ENCODE results near the gene HTRA2. TPM values are rescaled to one million over a fixed set of nuclear protein-coding genes. Genes with fewer than 3 reads are reported as not detected.
A peak's percentile ranks its signal among the peaks of the same experiment; 100 is the strongest.

HTRA2 gene
- total RNA-seq, 1 donor from 2014 or later = 31.4 TPM

- DNase-seq (peak; percentile 88), ATAC-seq (peak; percentile 92)
- H3K9me3 ChIP-seq = no peaks in the 10 kb centered on the region
- peaks cover 19% of the 10 kb centered on the region for H3K4me1 ChIP-seq
- peak overlapping the region; percentile 73 for H3K4me3 ChIP-seq
- H3K27me3 ChIP-seq = no peaks in the 10 kb centered on the region
- no peaks in the 10 kb centered on the region for H3K36me3 ChIP-seq
- peak overlapping the region; percentile 78 for H3K27ac ChIP-seq
- TF ChIP-seq CTCF (IDR thresholded peaks at IDR 0.05) = no peak
- intact Hi-C loops (cut with DNase I) = no loop called here
Observed at GRCh38 chr2:74548900-74549826, 19.4 kb downstream of the HTRA2 start.

- no peaks in the 10 kb centered on the region for H3K27me3 ChIP-seq
- no peaks in the 10 kb centered on the region for H3K9me3 ChIP-seq
- intact Hi-C loops (cut with DNase I) = no loop called here
- peaks cover 19% of the 10 kb centered on the region for H3K4me1 ChIP-seq
- H3K27ac ChIP-seq = no peak overlapping the region
- DNase-seq (no peak), ATAC-seq (no peak)
- TF ChIP-seq CTCF (IDR thresholded peaks at IDR 0.05) = no peak
- H3K4me3 ChIP-seq = no peak overlapping the region
- H3K36me3 ChIP-seq = no peaks in the 10 kb centered on the region
Observed at GRCh38 chr2:74550231-74550630, 20.5 kb downstream of the HTRA2 start.

DNA sequence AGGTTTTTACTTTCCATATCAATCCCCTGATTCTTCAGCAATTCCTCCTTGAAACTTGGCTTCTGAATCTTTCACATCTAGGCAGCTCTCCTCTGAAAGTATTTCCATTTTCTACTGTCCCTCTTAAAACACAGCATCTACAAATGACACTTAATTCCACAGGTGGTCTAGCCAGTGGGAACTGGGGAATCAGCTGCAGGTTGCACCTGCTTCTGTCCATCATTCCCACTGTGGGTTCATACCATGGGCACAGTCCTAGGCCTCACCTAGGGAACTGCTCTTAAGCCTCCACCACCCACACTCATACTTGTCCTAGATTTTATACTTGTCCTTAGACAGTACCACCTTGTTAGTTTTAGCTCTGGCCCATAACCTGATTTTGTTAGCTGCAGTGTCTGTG is 21.8 kb downstream of the HTRA2 start:
- Histone ChIP-seq H3K27me3 (no peaks in the 10 kb centered on the region), H3K9me3 (no peaks in the 10 kb centered on the region), H3K27ac (no peak overlapping the region), H3K4me1 (peaks cover 19% of the 10 kb centered on the region), H3K4me3 (no peak overlapping the region), H3K36me3 (no peaks in the 10 kb centered on the region)
- intact Hi-C loops (cut with DNase I) = no loop called here
- TF ChIP-seq CTCF (IDR thresholded peaks at IDR 0.05) = no peak
- DNase-seq (no peak), ATAC-seq (no peak)

- Histone ChIP-seq H3K4me1 (peaks cover 19% of the 10 kb centered on the region), H3K36me3 (no peaks in the 10 kb centered on the region), H3K27me3 (no peaks in the 10 kb centered on the region), H3K9me3 (no peaks in the 10 kb centered on the region), H3K4me3 (no peak overlapping the region), H3K27ac (no peak overlapping the region)
- DNase-seq (no peak), ATAC-seq (no peak)
- no peak for TF ChIP-seq CTCF (IDR thresholded peaks at IDR 0.05)
- intact Hi-C loops (cut with DNase I) = no loop called here
Observed at GRCh38 chr2:74551942-74552913, 22.5 kb downstream of the HTRA2 start.

DNA sequence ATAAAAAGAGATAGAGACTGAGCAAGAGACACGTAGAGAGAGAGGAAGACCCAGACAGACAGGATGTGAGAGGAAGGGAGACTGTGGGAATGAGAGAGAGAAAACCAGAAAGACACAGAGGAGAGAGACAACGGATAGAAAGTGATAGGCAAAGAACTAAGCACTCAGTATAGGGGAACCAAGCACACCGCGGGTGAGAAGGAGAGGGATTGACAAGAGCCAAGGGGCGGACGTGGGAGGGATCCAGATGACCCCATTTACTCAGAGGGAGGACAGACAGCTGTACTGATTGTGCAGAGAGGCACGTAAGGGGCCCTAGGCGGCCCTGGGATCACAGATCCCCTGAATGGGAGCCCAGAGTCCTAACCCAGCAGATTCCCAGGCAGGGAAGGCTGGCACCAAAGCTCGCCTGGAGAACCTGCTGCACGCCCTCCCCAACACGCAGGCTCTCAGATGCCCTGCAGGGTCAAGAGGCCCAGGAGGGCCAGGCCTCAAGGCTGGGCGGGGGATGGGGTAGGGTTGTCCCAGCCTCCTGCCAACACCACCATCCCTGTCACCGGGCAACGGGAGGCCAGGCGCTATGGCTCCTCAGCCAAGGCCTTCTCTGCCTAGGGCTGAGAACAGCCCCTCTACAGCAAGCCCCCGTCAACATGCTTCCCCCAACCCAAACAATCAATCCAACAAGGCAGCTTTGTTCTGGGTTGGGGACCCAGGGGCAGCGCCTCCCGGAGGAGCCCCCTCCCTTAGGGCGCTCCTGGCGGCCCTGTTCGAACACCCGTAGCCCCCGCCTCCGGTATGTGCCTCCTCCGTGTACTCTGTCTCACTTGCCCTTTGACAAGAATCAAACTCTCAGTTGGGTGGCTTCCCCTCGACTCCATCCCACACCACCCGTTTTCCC is 23.4 kb downstream of the HTRA2 start:
- H3K4me1 ChIP-seq = peaks cover 19% of the 10 kb centered on the region
- intact Hi-C loops (cut with DNase I) = no loop called here
- H3K27me3 ChIP-seq = no peaks in the 10 kb centered on the region
- no peaks in the 10 kb centered on the region for H3K36me3 ChIP-seq
- H3K27ac ChIP-seq = no peak overlapping the region
- no peak for TF ChIP-seq CTCF (IDR thresholded peaks at IDR 0.05)
- DNase-seq (no peak), ATAC-seq (no peak)
- peak overlapping the region; percentile 88 for H3K4me3 ChIP-seq
- H3K9me3 ChIP-seq = no peaks in the 10 kb centered on the region
